B cell (primary cell): ENCODE data around the gene GRHPR. TPM values are rescaled to one million over a fixed set of nuclear protein-coding genes. Genes with fewer than 3 reads are reported as not detected.
"Not testable (repeated sequence)": the region's sequence is repeated elsewhere in the genome, so short reads cannot be mapped to it uniquely, and the experiment has no call there.

Source experiments
- ATAC-seq: fragments of 200-7000 bp; cut with Tn5 transposase; one replicate; pipeline ENCODE4 v1.10.0; 2021; ENCODE audit warnings: low read depth, mild to moderate bottlenecking, moderate number of reproducible peaks, moderate library complexity
- CTCF ChIA-PET: fragments of 350-600 bp; sonication (Branson Sonifier 250); formaldehyde crosslinking; loops from one replicate; lab custom pipeline; 2021; ENCODE audit warnings: antibody characterized with exemption, inconsistent platforms; lab: Charles Lee
- POLR2A ChIA-PET: fragments of 350-600 bp; sonication (Branson Sonifier 250); formaldehyde crosslinking; loops from one replicate; lab custom pipeline; 2021; ENCODE audit warnings: antibody characterized with exemption; lab: Charles Lee
- DNase-seq: peaks from one replicate; pipeline ENCODE4 v3.0.0; 2013
- H2AFZ ChIP-seq: 2 replicates; pipeline ENCODE4 v1.6.1; 2012; ENCODE audit warnings: mild to moderate bottlenecking, low read depth, low read length; ENCODE audit not compliant: insufficient read depth, poor library complexity, severe bottlenecking
- H3K27ac ChIP-seq, 2 donors: 1 replicate in 1 of 2; 2 replicates in 1 of 2; pipeline ENCODE4 v1.5.1; 2012 to 2013; ENCODE audit warnings: low read length in 2 of 2, mild to moderate bottlenecking in 2 of 2, moderate library complexity in 1 of 2
- H3K27me3 ChIP-seq, 4 experiments: fragments of 200-600 bp in 1 of 4; sonication (generic) in 1 of 4; replicated peaks in 1 of 4; 1 replicate in 2 of 4; 2 replicates in 2 of 4; pipeline versions ENCODE4 v1.6.1 to v1.7.0; 2013 to 2016; ENCODE audit warnings: low read length in 3 of 4, mild to moderate bottlenecking in 2 of 4, mixed read lengths in 1 of 4, moderate library complexity in 1 of 4; ENCODE audit not compliant: insufficient read depth in 4 of 4, control insufficient read depth in 3 of 4; ENCODE audit errors: control extremely low read depth in 1 of 4
- H3K36me3 ChIP-seq, 2 experiments: replicated peaks in 1 of 2; 1 replicate in 1 of 2; 2 replicates in 1 of 2; pipeline versions ENCODE4 v1.6.1 to v1.7.1; 2013; ENCODE audit warnings: low read length in 1 of 2; ENCODE audit not compliant: insufficient read depth in 2 of 2, control insufficient read depth in 1 of 2; ENCODE audit errors: control extremely low read depth in 1 of 2, extremely low read depth in 1 of 2
- H3K4me1 ChIP-seq, 2 donors: fragments of 200-600 bp in 1 of 2; sonication (generic) in 1 of 2; 1 replicate in 1 of 2; 2 replicates in 1 of 2; pipeline versions ENCODE4 v1.5.1 to v1.6.1; 2013 to 2017; ENCODE audit warnings: low read length in 2 of 2; ENCODE audit not compliant: control insufficient read depth in 2 of 2, insufficient read depth in 2 of 2
- H3K4me2 ChIP-seq: replicated peaks from 2 replicates; pipeline ENCODE3; 2012; ENCODE audit warnings: mild to moderate bottlenecking, low read depth, low read length; ENCODE audit not compliant: poor library complexity, severe bottlenecking
- H3K4me3 ChIP-seq, 5 experiments: fragments of 200-600 bp in 1 of 5; sonication (generic) in 1 of 5; 1 replicate in 3 of 5; 2 replicates in 2 of 5; pipeline versions ENCODE4 v1.5.1 to v1.7.0; 2011 to 2016; ENCODE audit warnings: low read length in 4 of 5, mild to moderate bottlenecking in 4 of 5, low read depth in 2 of 5, control low read depth in 1 of 5, moderate library complexity in 1 of 5; ENCODE audit not compliant: insufficient read depth in 1 of 5; ENCODE audit errors: control extremely low read depth in 1 of 5, extremely low read depth in 1 of 5
- H3K79me2 ChIP-seq: fragments of 200-600 bp; sonication (generic); one replicate; pipeline ENCODE4 v1.6.0; 2016; ENCODE audit warnings: low read length; ENCODE audit not compliant: control insufficient read depth, insufficient read depth
- H3K9ac ChIP-seq: fragments of 200-600 bp; sonication (generic); 2 replicates; pipeline ENCODE4 v1.6.1; 2017; ENCODE audit warnings: mild to moderate bottlenecking, low read length, moderate library complexity
- H3K9me3 ChIP-seq, 3 donors: one replicate each; pipeline versions ENCODE4 v1.6.1 to v1.7.1; 2013; ENCODE audit warnings: low read length in 2 of 3; ENCODE audit not compliant: control insufficient read depth in 2 of 3, insufficient read depth in 1 of 3; ENCODE audit errors: control extremely low read depth in 1 of 3
- H4K20me1 ChIP-seq: 2 replicates; pipeline ENCODE4 v1.6.0; 2012; ENCODE audit warnings: mild to moderate bottlenecking, low read length; ENCODE audit not compliant: insufficient read depth, control insufficient read depth, poor library complexity, severe bottlenecking
- H3K27ac Mint-ChIP-seq: one replicate; pipeline ENCODE4 v1.8.0; 2021; ENCODE audit warnings: mixed read lengths
- H3K27me3 Mint-ChIP-seq: one replicate; pipeline ENCODE4 v1.8.0; 2021; ENCODE audit warnings: mixed read lengths
- H3K4me1 Mint-ChIP-seq: one replicate; pipeline ENCODE4 v1.8.0; 2021; ENCODE audit warnings: mixed read lengths
- H3K4me3 Mint-ChIP-seq: one replicate; pipeline ENCODE4 v1.8.0; 2021; ENCODE audit warnings: mixed read lengths
- H3K9me3 Mint-ChIP-seq: one replicate; pipeline ENCODE4 v1.8.0; 2022; ENCODE audit warnings: mixed read lengths; ENCODE audit not compliant: insufficient read depth
- EZH2 ChIP-seq: IDR thresholded peaks from 2 replicates; pipeline ENCODE4 v1.6.1; 2012; ENCODE audit warnings: borderline replicate concordance, low read depth, mild to moderate bottlenecking, moderate library complexity, low read length; ENCODE audit not compliant: insufficient read depth, poor library complexity, severe bottlenecking
- WGBS: methylation state at CpG from one replicate; pipeline ENCODE4 v1.1.5; 2013; ENCODE audit warnings: missing lambda C conversion rate; ENCODE audit not compliant: insufficient coverage; 5-methylcytosine and 5-hydroxymethylcytosine counted together
- intact Hi-C: fragments of 100-400 bp; cut with micrococcal nuclease; formaldehyde crosslinking; loops from one replicate; pipeline ENCODE4 v1.10.0; 2022
- polyA plus RNA-seq: library from polyadenylated mRNA; depleted of rRNA; stranded (reverse); fragments of >200 nt; gene quantifications from 2 replicates; pipeline ENCODE4 v1.2.3, GENCODE V29; 2012
- total RNA-seq, 2 donors: library from RNA; stranded (reverse); fragments of 120-200 nt in 1 of 2; gene quantifications; 1 replicate in 1 of 2; 2 replicates in 1 of 2; pipeline versions ENCODE4 v1.2.3 to v1.2.4, GENCODE V29; 2013 to 2022
- TF ChIP-seq, protein P1 (sequence below): fragments of 200-600 bp; IDR thresholded peaks from one replicate; pipeline ENCODE4 v1.8.0; 2022; ENCODE audit warnings: antibody characterized with exemption, mild to moderate bottlenecking

The GRHPR gene
- total and polyA plus RNA-seq, 2 donors (not counting 1 experiment from before 2014, with no cell fraction given) = 121 to 138 TPM

DNA sequence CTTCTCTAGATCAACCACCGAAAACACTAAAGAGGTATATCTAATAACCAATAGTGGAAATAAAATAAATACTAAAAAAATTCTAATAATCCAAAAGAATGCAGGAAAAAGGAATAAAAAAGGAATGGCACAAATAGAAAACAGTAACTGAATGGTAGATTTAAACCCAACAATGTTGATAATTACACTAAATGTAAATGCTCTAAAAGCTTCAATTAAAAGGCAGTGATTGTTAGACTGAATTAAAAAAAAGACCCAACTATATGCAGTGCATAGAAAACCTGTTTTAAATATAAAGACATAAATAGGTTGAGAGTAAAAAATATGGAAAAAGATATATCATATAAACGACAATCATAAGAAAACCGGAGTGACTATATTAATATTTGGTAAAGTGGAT is 51.9 kb downstream of the GRHPR start:
- Mint-ChIP-seq H3K27me3 (no peaks in the 10 kb centered on the region), H3K9me3 (no peaks in the 10 kb centered on the region), H3K4me3 (no peak overlapping the region), H3K27ac (no peak overlapping the region), H3K4me1 (peaks cover 24% of the 10 kb centered on the region)
- H3K27me3 ChIP-seq = no peaks in the 10 kb centered on the region
- no peak overlapping the region for H3K9ac ChIP-seq
- H3K4me1 ChIP-seq = peaks cover 7 to 17% of the 10 kb centered on the region in 2 donors
- H3K27ac ChIP-seq = no peak overlapping the region
- no CpG with 5 or more reads among the region's 3 CpGs for WGBS
- intact Hi-C loops = no loop called here
- DNase-seq = no peak
- POLR2A ChIA-PET = interaction anchor here (0.6 kb wide), 1 partner anchor 9 kb away, joined by 5 read pairs; the partner anchor contains the start of gene ZBTB5
- no peak for ATAC-seq
- H3K4me2 ChIP-seq = no peak overlapping the region
- peaks cover 0 to 11% (median 5%) of the 10 kb centered on the region in 3 donors for H3K9me3 ChIP-seq
- no peak overlapping the region for H2AFZ ChIP-seq
- H3K4me3 ChIP-seq = no peak overlapping the region
- TF ChIP-seq EZH2 = no peak
- TF ChIP-seq, protein P1, sequence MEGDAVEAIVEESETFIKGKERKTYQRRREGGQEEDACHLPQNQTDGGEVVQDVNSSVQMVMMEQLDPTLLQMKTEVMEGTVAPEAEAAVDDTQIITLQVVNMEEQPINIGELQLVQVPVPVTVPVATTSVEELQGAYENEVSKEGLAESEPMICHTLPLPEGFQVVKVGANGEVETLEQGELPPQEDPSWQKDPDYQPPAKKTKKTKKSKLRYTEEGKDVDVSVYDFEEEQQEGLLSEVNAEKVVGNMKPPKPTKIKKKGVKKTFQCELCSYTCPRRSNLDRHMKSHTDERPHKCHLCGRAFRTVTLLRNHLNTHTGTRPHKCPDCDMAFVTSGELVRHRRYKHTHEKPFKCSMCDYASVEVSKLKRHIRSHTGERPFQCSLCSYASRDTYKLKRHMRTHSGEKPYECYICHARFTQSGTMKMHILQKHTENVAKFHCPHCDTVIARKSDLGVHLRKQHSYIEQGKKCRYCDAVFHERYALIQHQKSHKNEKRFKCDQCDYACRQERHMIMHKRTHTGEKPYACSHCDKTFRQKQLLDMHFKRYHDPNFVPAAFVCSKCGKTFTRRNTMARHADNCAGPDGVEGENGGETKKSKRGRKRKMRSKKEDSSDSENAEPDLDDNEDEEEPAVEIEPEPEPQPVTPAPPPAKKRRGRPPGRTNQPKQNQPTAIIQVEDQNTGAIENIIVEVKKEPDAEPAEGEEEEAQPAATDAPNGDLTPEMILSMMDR = no peak
- H3K79me2 ChIP-seq = no peaks in the 10 kb centered on the region
- H3K36me3 ChIP-seq = no peaks in the 10 kb centered on the region
- H4K20me1 ChIP-seq = no peaks in the 10 kb centered on the region
- CTCF ChIA-PET = no interaction called here

DNA sequence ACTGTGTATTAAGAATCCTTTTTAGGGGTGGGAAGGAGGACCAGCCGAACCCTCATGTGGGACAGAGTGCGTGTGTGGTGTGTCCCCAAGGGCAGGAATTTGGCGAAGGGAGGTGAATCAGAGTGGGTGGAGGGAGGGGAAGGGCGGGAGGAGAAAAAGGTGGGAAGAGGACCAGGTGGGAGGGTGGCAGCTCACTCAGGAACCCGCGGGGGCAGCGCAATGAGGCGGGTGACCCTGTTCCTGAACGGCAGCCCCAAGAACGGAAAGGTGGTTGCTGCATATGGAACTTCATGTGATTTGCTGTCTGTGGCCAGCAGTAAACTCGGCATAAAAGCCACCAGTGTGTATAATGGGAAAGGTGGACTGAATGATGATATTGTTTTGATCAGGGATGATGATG is 54.4 kb downstream of the GRHPR start:
- H3K27ac ChIP-seq = no peak overlapping the region
- no peak overlapping the region for H3K9ac ChIP-seq
- peaks cover 0 to 11% (median 5%) of the 10 kb centered on the region in 3 donors for H3K9me3 ChIP-seq
- POLR2A ChIA-PET = no interaction called here
- no peaks in the 10 kb centered on the region for H3K36me3 ChIP-seq
- H2AFZ ChIP-seq = no peak overlapping the region
- H3K27me3 ChIP-seq = peaks cover 0 to 4% (median 2%) of the 10 kb centered on the region in 4 experiments
- no peak overlapping the region for H3K27ac Mint-ChIP-seq
- no peak overlapping the region for H3K4me3 Mint-ChIP-seq
- TF ChIP-seq EZH2 = no peak
- TF ChIP-seq, protein P1 = no peak
- DNase-seq = no peak
- peaks cover 6% of the 10 kb centered on the region for H3K27me3 Mint-ChIP-seq
- intact Hi-C loops = no loop called here
- CTCF ChIA-PET = no interaction called here
- no peak overlapping the region for H3K4me2 ChIP-seq
- no peaks in the 10 kb centered on the region for H3K9me3 Mint-ChIP-seq
- no peaks in the 10 kb centered on the region for H3K79me2 ChIP-seq
- 88% methylated on average over 11 of the region's 11 CpGs for WGBS
- no peaks in the 10 kb centered on the region for H4K20me1 ChIP-seq
- no peak for ATAC-seq
- peaks cover 7 to 15% of the 10 kb centered on the region in 2 donors for H3K4me1 ChIP-seq
- peaks cover 26% of the 10 kb centered on the region for H3K4me1 Mint-ChIP-seq
- no peak overlapping the region for H3K4me3 ChIP-seq

GRCh38 chr9:37477443-37477842 is 54.9 kb downstream of the GRHPR start:
- H3K27me3 Mint-ChIP-seq, H3K4me2 ChIP-seq, CTCF ChIA-PET, H3K4me3 ChIP-seq, ATAC-seq, H3K4me3 Mint-ChIP-seq, H3K36me3 ChIP-seq, H3K9me3 Mint-ChIP-seq, H4K20me1 ChIP-seq, intact Hi-C loops, H3K79me2 ChIP-seq, POLR2A ChIA-PET, H2AFZ ChIP-seq, H3K27ac Mint-ChIP-seq, H3K9ac ChIP-seq, H3K27ac ChIP-seq, DNase-seq, H3K27me3 ChIP-seq: not testable (repeated sequence)
- peaks cover 21% of the 10 kb centered on the region for H3K4me1 Mint-ChIP-seq
- Histone ChIP-seq H3K9me3 (peaks cover 0 to 11% (median 5%) of the 10 kb centered on the region in 3 donors), H3K4me1 (peaks cover 7 to 10% of the 10 kb centered on the region in 2 donors)
- WGBS = 100% methylated on average over 3 of the region's 4 CpGs
